Measurements from ENCODE around the gene BICDL1.

BICDL1 gene

GRCh38 chr12:120066341-120066740 lies 77.3 kb downstream of the BICDL1 start:
- no peaks in the 10 kb centered on the region for H3K27me3 ChIP-seq (ENCODE audit: insufficient read depth, low read length, poor library complexity, severe bottlenecking)

GRCh38 chr12:120067084-120067869 lies 78.2 kb downstream of the BICDL1 start:
- Histone ChIP-seq H3K4me2 (ENCODE audit: low read depth, low read length, poor library complexity, severe bottlenecking) (no peak overlapping the region), H4K20me1 (ENCODE audit: insufficient read depth, low read length, poor library complexity, severe bottlenecking) (no peaks in the 10 kb centered on the region), H3K4me3 (ENCODE audit: low read length, poor library complexity, severe bottlenecking) (no peak overlapping the region), H3K27me3 (ENCODE audit: insufficient read depth, low read length, poor library complexity, severe bottlenecking) (no peaks in the 10 kb centered on the region), H3K36me3 (ENCODE audit: insufficient read depth, low read length) (no peaks in the 10 kb centered on the region), H3K79me2 (ENCODE audit: insufficient read depth, low read length) (no peaks in the 10 kb centered on the region), H3K4me1 (ENCODE audit: insufficient read depth, low read length, poor library complexity, severe bottlenecking) (no peaks in the 10 kb centered on the region), H3K9me2 (replicated peaks; ENCODE audit: low read depth, low read length) (no peaks in the 10 kb centered on the region), H3K9ac (ENCODE audit: low read depth, low read length, poor library complexity, severe bottlenecking) (no peak overlapping the region), H2AFZ (ENCODE audit: low read length) (no peak overlapping the region), H3F3A (ENCODE audit: low read depth) (no peaks in the 10 kb centered on the region), H3K9me3 (ENCODE audit: insufficient read depth, low read depth, low read length) (no peaks in the 10 kb centered on the region)
- no peak for TF ChIP-seq CTCF (conservative IDR thresholded peaks at IDR 0.05; ENCODE audit: low read length)

More at GRCh38 chr12:120066341-120066740, 77.3 kb downstream of the BICDL1 start:
- no peaks in the 10 kb centered on the region for H4K20me1 ChIP-seq (ENCODE audit: insufficient read depth, low read length, poor library complexity, severe bottlenecking)
- no peaks in the 10 kb centered on the region for H3K9me3 ChIP-seq (ENCODE audit: insufficient read depth, low read depth, low read length)
- TF ChIP-seq EZH2phosphoT487 (IDR thresholded peaks at IDR 0.05; ENCODE audit: borderline replicate concordance) (no peak), CTCF (conservative IDR thresholded peaks at IDR 0.05; ENCODE audit: low read length) (no peak)
- H3K9ac ChIP-seq (ENCODE audit: low read depth, low read length, poor library complexity, severe bottlenecking): no peak overlapping the region
- no peaks in the 10 kb centered on the region for H3K9me2 ChIP-seq (replicated peaks; ENCODE audit: low read depth, low read length)
- H3K4me1 ChIP-seq (ENCODE audit: insufficient read depth, low read length, poor library complexity, severe bottlenecking): no peaks in the 10 kb centered on the region
- H3K36me3 ChIP-seq (ENCODE audit: insufficient read depth, low read length): no peaks in the 10 kb centered on the region
- H3K4me2 ChIP-seq (ENCODE audit: low read depth, low read length, poor library complexity, severe bottlenecking): no peak overlapping the region
- H3K79me2 ChIP-seq (ENCODE audit: insufficient read depth, low read length): no peaks in the 10 kb centered on the region
- H2AFZ ChIP-seq (ENCODE audit: low read length): no peak overlapping the region
- no peak overlapping the region for H3K4me3 ChIP-seq (ENCODE audit: low read length, poor library complexity, severe bottlenecking)
- no peaks in the 10 kb centered on the region for H3F3A ChIP-seq (ENCODE audit: low read depth)

- Histone ChIP-seq H3K4me3 (ENCODE audit: low read length, poor library complexity, severe bottlenecking) (no peak overlapping the region), H3K4me1 (ENCODE audit: insufficient read depth, low read length, poor library complexity, severe bottlenecking) (no peaks in the 10 kb centered on the region), H3K79me2 (ENCODE audit: insufficient read depth, low read length) (no peaks in the 10 kb centered on the region), H3K4me2 (ENCODE audit: low read depth, low read length, poor library complexity, severe bottlenecking) (no peak overlapping the region), H3K9me3 (ENCODE audit: insufficient read depth, low read depth, low read length) (no peaks in the 10 kb centered on the region), H3K36me3 (ENCODE audit: insufficient read depth, low read length) (no peaks in the 10 kb centered on the region), H4K20me1 (ENCODE audit: insufficient read depth, low read length, poor library complexity, severe bottlenecking) (no peaks in the 10 kb centered on the region), H3K9ac (ENCODE audit: low read depth, low read length, poor library complexity, severe bottlenecking) (no peak overlapping the region), H3K27me3 (ENCODE audit: insufficient read depth, low read length, poor library complexity, severe bottlenecking) (no peaks in the 10 kb centered on the region), H3K9me2 (replicated peaks; ENCODE audit: low read depth, low read length) (no peaks in the 10 kb centered on the region), H2AFZ (ENCODE audit: low read length) (no peak overlapping the region), H3F3A (ENCODE audit: low read depth) (no peaks in the 10 kb centered on the region)
- TF ChIP-seq CTCF (conservative IDR thresholded peaks at IDR 0.05; ENCODE audit: low read length) (no peak), EZH2phosphoT487 (IDR thresholded peaks at IDR 0.05; ENCODE audit: borderline replicate concordance) (no peak)
Measured at GRCh38 chr12:120067901-120068300, 78.9 kb downstream of the BICDL1 start.
